Umbilical cord (tissue), 2 donors: Measurements from ENCODE around the gene LRRC10. TPM values are rescaled to one million over a fixed set of nuclear protein-coding genes. Genes with fewer than 3 reads are reported as not detected.
"Not testable (repeated sequence)": the region's sequence is repeated elsewhere in the genome, so short reads cannot be mapped to it uniquely, and the experiment has no call there.

Experiments used
- DNase-seq: peaks from one replicate; pipeline ENCODE4 v3.0.0-alpha.2; 2015; ENCODE audit warnings: low spot score
- total RNA-seq: library from RNA; depleted of rRNA; stranded (reverse); fragments of >200 nt; gene quantifications from one replicate; pipeline ENCODE4 v1.2.3, GENCODE V29; 2014; ENCODE audit warnings: low replicate concordance; ENCODE audit not compliant: insufficient read depth

LRRC10 gene
- total RNA-seq, 1 donor from 2014 or later, result 0.24 TPM

- peak; percentile 3 for DNase-seq
These were observed 9.4 kb upstream of the LRRC10 start for GRCh38 chr12:69620077-69620476.

- DNase-seq, result no peak
These were observed 8.3 kb upstream of the LRRC10 start for GRCh38 chr12:69619050-69619449.

GRCh38 chr12:69616025-69616424 is 5.3 kb upstream of the LRRC10 start:
- DNase-seq, result no peak

- no peak for DNase-seq
These were observed 2.6 kb upstream of the LRRC10 start for GRCh38 chr12:69613351-69613750.

GRCh38 chr12:69610126-69610525 is 581 bp downstream of the LRRC10 start:
- DNase-seq, result no peak

- DNase-seq, result peak; percentile 14
These were observed 2.6 kb downstream of the LRRC10 start for GRCh38 chr12:69608114-69608513.

GRCh38 chr12:69604275-69604674 is 6.4 kb downstream of the LRRC10 start:
- DNase-seq, result not testable (repeated sequence)

- not testable (repeated sequence) for DNase-seq
These were observed 7.2 kb downstream of the LRRC10 start for GRCh38 chr12:69603556-69603955.

GRCh38 chr12:69602954-69603353 is 7.8 kb downstream of the LRRC10 start:
- DNase-seq, result no peak

- DNase-seq, result no peak
These were observed 8.6 kb downstream of the LRRC10 start for GRCh38 chr12:69601962-69602685.

- DNase-seq, result no peak
These were observed 9.9 kb downstream of the LRRC10 start for GRCh38 chr12:69600804-69601203.

- DNase-seq, result no peak
These were observed 12.4 kb downstream of the LRRC10 start for GRCh38 chr12:69598174-69598753.

GRCh38 chr12:69595689-69596088 is 15.0 kb downstream of the LRRC10 start:
- no peak for DNase-seq

- no peak for DNase-seq
These were observed 21.6 kb downstream of the LRRC10 start for GRCh38 chr12:69589082-69589481.

GRCh38 chr12:69588527-69588926 is 22.2 kb downstream of the LRRC10 start:
- no peak for DNase-seq

GRCh38 chr12:69585189-69586062 is 25.3 kb downstream of the LRRC10 start, which contains the start of gene CCT2:
Gene CCT2 (plus strand): TSS chr12:69585459. CDS start chr12:69585522, 63 bp downstream.
- peak; percentile 98 for DNase-seq

GRCh38 chr12:69583203-69583602 is 27.5 kb downstream of the LRRC10 start:
- DNase-seq, result peak; percentile 20

GRCh38 chr12:69580074-69580473 is 30.6 kb downstream of the LRRC10 start:
- DNase-seq, result no peak

- no peak for DNase-seq
These were observed 31.7 kb downstream of the LRRC10 start for GRCh38 chr12:69579029-69579428.

- no peak for DNase-seq
These were observed 32.4 kb downstream of the LRRC10 start for GRCh38 chr12:69578283-69578682.

- DNase-seq, result no peak
These were observed 35.4 kb downstream of the LRRC10 start for GRCh38 chr12:69575346-69575745.
